ENCODE measurements around the gene FAM107B. TPM values are rescaled to one million over a fixed set of nuclear protein-coding genes. Genes with fewer than 3 reads are reported as not detected.

Gene FAM107B
- total RNA-seq, 1 donor from 2014 or later: 40.7 TPM

- Mint-ChIP-seq H3K9me3 (ENCODE audit: unreplicated experiment) (no peaks in the 10 kb centered on the region), H3K4me3 (ENCODE audit: unreplicated experiment) (no peak overlapping the region), H3K27ac (ENCODE audit: unreplicated experiment) (peak overlapping the region; percentile 51), H3K4me1 (ENCODE audit: unreplicated experiment) (peaks cover 35% of the 10 kb centered on the region), H3K36me3 (ENCODE audit: unreplicated experiment) (peaks cover 14% of the 10 kb centered on the region), H3K27me3 (ENCODE audit: unreplicated experiment) (no peaks in the 10 kb centered on the region)
- DNase-seq (ENCODE audit: extremely low spot score, unreplicated experiment): no peak
- no peak for TF ChIP-seq CTCF (IDR thresholded peaks at IDR 0.05)
Measured at GRCh38 chr10:14555807-14556206, 218.9 kb downstream of the FAM107B start.

- H3K27me3 Mint-ChIP-seq (ENCODE audit: unreplicated experiment): no peaks in the 10 kb centered on the region
- H3K4me3 Mint-ChIP-seq (ENCODE audit: unreplicated experiment): no peak overlapping the region
- no peak for TF ChIP-seq CTCF (IDR thresholded peaks at IDR 0.05)
- DNase-seq (ENCODE audit: extremely low spot score, unreplicated experiment): no peak
- H3K9me3 Mint-ChIP-seq (ENCODE audit: unreplicated experiment): no peaks in the 10 kb centered on the region
- peaks cover 31% of the 10 kb centered on the region for H3K4me1 Mint-ChIP-seq (ENCODE audit: unreplicated experiment)
- H3K36me3 Mint-ChIP-seq (ENCODE audit: unreplicated experiment): peaks cover 14% of the 10 kb centered on the region
- peak overlapping the region; percentile 19 for H3K27ac Mint-ChIP-seq (ENCODE audit: unreplicated experiment)
Measured at GRCh38 chr10:14554491-14555205, 220.0 kb downstream of the FAM107B start.

GRCh38 chr10:14554091-14554490 lies 220.6 kb downstream of the FAM107B start:
- Mint-ChIP-seq H3K27me3 (ENCODE audit: unreplicated experiment) (no peaks in the 10 kb centered on the region), H3K36me3 (ENCODE audit: unreplicated experiment) (peaks cover 14% of the 10 kb centered on the region), H3K4me3 (ENCODE audit: unreplicated experiment) (no peak overlapping the region), H3K9me3 (ENCODE audit: unreplicated experiment) (no peaks in the 10 kb centered on the region), H3K27ac (ENCODE audit: unreplicated experiment) (peak overlapping the region; percentile 19), H3K4me1 (ENCODE audit: unreplicated experiment) (peaks cover 34% of the 10 kb centered on the region)
- DNase-seq (ENCODE audit: extremely low spot score, unreplicated experiment): no peak
- no peak for TF ChIP-seq CTCF (IDR thresholded peaks at IDR 0.05)

DNA sequence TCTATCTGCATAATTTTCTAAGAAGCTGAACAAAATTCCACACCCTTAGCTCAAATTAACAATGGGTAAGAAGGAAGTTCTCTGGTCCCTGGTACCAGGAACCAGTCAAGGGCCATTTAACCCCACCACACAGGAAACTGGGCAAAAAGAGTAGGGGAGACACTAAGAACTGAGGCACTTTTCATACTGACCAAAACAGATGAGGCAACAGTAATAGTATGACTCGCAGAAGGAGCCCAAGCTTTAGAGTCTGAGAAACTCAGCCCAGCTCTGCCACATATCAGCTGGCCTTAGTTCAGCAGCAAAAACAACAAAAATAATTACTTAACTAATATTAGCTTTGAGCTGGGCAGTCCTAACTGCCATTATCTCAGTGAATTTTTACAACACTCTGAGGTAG lies 221.2 kb downstream of the FAM107B start:
- TF ChIP-seq CTCF (IDR thresholded peaks at IDR 0.05): no peak
- H3K27me3 Mint-ChIP-seq (ENCODE audit: unreplicated experiment): no peaks in the 10 kb centered on the region
- H3K27ac Mint-ChIP-seq (ENCODE audit: unreplicated experiment): no peak overlapping the region
- no peak overlapping the region for H3K4me3 Mint-ChIP-seq (ENCODE audit: unreplicated experiment)
- no peak for DNase-seq (ENCODE audit: extremely low spot score, unreplicated experiment)
- peaks cover 14% of the 10 kb centered on the region for H3K36me3 Mint-ChIP-seq (ENCODE audit: unreplicated experiment)
- H3K4me1 Mint-ChIP-seq (ENCODE audit: unreplicated experiment): peaks cover 34% of the 10 kb centered on the region
- no peaks in the 10 kb centered on the region for H3K9me3 Mint-ChIP-seq (ENCODE audit: unreplicated experiment)

DNA sequence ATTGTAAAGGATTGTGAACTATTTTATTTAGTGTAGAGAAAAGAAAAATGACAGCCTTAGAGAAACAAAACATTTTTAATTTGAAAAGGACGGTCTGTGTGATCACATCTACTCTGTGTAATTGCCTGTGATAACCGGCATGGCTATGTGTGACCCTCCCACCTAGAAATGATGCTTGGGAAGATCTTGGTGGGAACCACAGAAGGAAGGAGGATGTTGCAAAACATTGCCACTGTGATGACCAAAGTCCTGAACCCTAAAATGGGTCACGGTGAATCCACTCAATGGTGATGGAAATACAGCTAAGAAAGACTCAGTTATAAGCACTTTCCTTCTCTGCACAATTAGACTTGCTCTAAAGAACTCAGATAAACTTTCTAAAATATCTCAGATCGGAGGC lies 222.7 kb downstream of the FAM107B start:
- no peak overlapping the region for H3K27ac Mint-ChIP-seq (ENCODE audit: unreplicated experiment)
- no peaks in the 10 kb centered on the region for H3K9me3 Mint-ChIP-seq (ENCODE audit: unreplicated experiment)
- peaks cover 17% of the 10 kb centered on the region for H3K36me3 Mint-ChIP-seq (ENCODE audit: unreplicated experiment)
- no peak overlapping the region for H3K4me3 Mint-ChIP-seq (ENCODE audit: unreplicated experiment)
- no peak for DNase-seq (ENCODE audit: extremely low spot score, unreplicated experiment)
- no peak for TF ChIP-seq CTCF (IDR thresholded peaks at IDR 0.05)
- H3K27me3 Mint-ChIP-seq (ENCODE audit: unreplicated experiment): no peaks in the 10 kb centered on the region
- peaks cover 33% of the 10 kb centered on the region for H3K4me1 Mint-ChIP-seq (ENCODE audit: unreplicated experiment)
